Fibroblast of lung (primary cell): ENCODE results near the gene LCN2.

Source experiments
- CTCF ChIP-seq, 2 donors: IDR thresholded peaks in 1 of 2; conservative IDR thresholded peaks in 1 of 2; 1 replicate in 1 of 2; 2 replicates in 1 of 2; pipeline ENCODE4 v1.5.1; 2011 to 2012; ENCODE audit warnings: low read length in 2 of 2, control low read depth in 1 of 2, inconsistent platforms in 1 of 2, low read depth in 1 of 2, mild to moderate bottlenecking in 1 of 2
- EZH2 ChIP-seq: IDR thresholded peaks from 2 replicates; pipeline ENCODE4 v1.5.1; 2012; ENCODE audit warnings: low read length, control low read depth, mild to moderate bottlenecking; ENCODE audit errors: missing control alignments

- TF ChIP-seq CTCF (conservative IDR thresholded peaks at IDR 0.05 in 1 of 2, IDR thresholded peaks at IDR 0.05 in 1 of 2; ENCODE audit: low read depth in 1 of 2, low read length in 2 of 2) (no peak), EZH2 (no peak)
These were observed 29.1 kb upstream of the LCN2 start for GRCh38 chr9:128120061-128120740.
